Neuronal stem cell (in vitro differentiated cells): ENCODE results near the gene HORMAD1. TPM values are rescaled to one million over a fixed set of nuclear protein-coding genes. Genes with fewer than 3 reads are reported as not detected.
"Not testable (repeated sequence)": the region's sequence is repeated elsewhere in the genome, so short reads cannot be mapped to it uniquely, and the experiment has no call there.

Source experiments
- DNase-seq: peaks from one replicate; pipeline ENCODE4 v3.0.0-alpha.2; 2013; ENCODE audit warnings: low spot score
- H2AFZ ChIP-seq: one replicate; pipeline ENCODE4 v1.6.1; 2013; ENCODE audit warnings: mild to moderate bottlenecking, low read length, inconsistent platforms
- H2AK5ac ChIP-seq: 2 replicates; pipeline ENCODE4 v1.6.1; 2013; ENCODE audit warnings: low read depth, mild to moderate bottlenecking, inconsistent platforms, low read length, moderate library complexity, mixed read lengths
- H2BK120ac ChIP-seq: 2 replicates; pipeline ENCODE4 v1.6.1; 2013; ENCODE audit warnings: low read depth, mild to moderate bottlenecking, inconsistent platforms, low read length, moderate library complexity, mixed read lengths
- H2BK12ac ChIP-seq: one replicate; pipeline ENCODE4 v1.6.1; 2013; ENCODE audit warnings: low read length, inconsistent platforms
- H2BK15ac ChIP-seq: 2 replicates; pipeline ENCODE4 v1.6.1; 2013; ENCODE audit warnings: mild to moderate bottlenecking, low read length, inconsistent platforms, mixed read lengths
- H2BK5ac ChIP-seq: one replicate; pipeline ENCODE4 v1.6.1; 2013; ENCODE audit warnings: inconsistent platforms, mild to moderate bottlenecking, low read length, moderate library complexity
- H3K14ac ChIP-seq: one replicate; pipeline ENCODE4 v1.6.1; 2013; ENCODE audit warnings: low read length, inconsistent platforms
- H3K18ac ChIP-seq: 2 replicates; pipeline ENCODE4 v1.6.1; 2013; ENCODE audit warnings: low read length, inconsistent platforms
- H3K23ac ChIP-seq: 2 replicates; pipeline ENCODE4 v1.6.1; 2013; ENCODE audit warnings: low read depth, mild to moderate bottlenecking, mixed read lengths, low read length, inconsistent platforms; ENCODE audit not compliant: poor library complexity
- H3K27ac ChIP-seq: replicated peaks from 3 replicates; pipeline ENCODE4 v1.5.1; 2013; ENCODE audit warnings: low read length, inconsistent platforms
- H3K27me3 ChIP-seq, 3 experiments: 2 replicates each; pipeline ENCODE4 v1.6.1; 2013; ENCODE audit warnings: low read length in 3 of 3, mild to moderate bottlenecking in 2 of 3, inconsistent platforms in 1 of 3, low read depth in 1 of 3, mixed read lengths in 1 of 3, moderate library complexity in 1 of 3; ENCODE audit not compliant: control insufficient read depth in 3 of 3, insufficient read depth in 3 of 3
- H3K36me3 ChIP-seq, 2 donors: replicated peaks in 1 of 2; 2 replicates each; pipeline ENCODE4 v1.6.1; 2013; ENCODE audit warnings: low read length in 2 of 2; ENCODE audit not compliant: control insufficient read depth in 2 of 2, insufficient read depth in 2 of 2
- H3K4ac ChIP-seq: 2 replicates; pipeline ENCODE4 v1.6.1; 2013; ENCODE audit warnings: inconsistent platforms, mild to moderate bottlenecking, low read length, moderate library complexity
- H3K4me1 ChIP-seq, 2 donors: 1 replicate in 1 of 2; 2 replicates in 1 of 2; pipeline ENCODE4 v1.6.1; 2013; ENCODE audit warnings: low read length in 2 of 2, low read depth in 1 of 2; ENCODE audit not compliant: control insufficient read depth in 2 of 2, insufficient read depth in 1 of 2
- H3K4me2 ChIP-seq: one replicate; pipeline ENCODE4 v1.6.1; 2013; ENCODE audit warnings: mild to moderate bottlenecking, low read length, inconsistent platforms; ENCODE audit not compliant: insufficient read depth, poor library complexity, severe bottlenecking
- H3K4me3 ChIP-seq, 2 donors: 2 replicates each; pipeline ENCODE4 v1.5.1; 2013; ENCODE audit warnings: low read length in 2 of 2, mild to moderate bottlenecking in 2 of 2, inconsistent platforms in 1 of 2, moderate library complexity in 1 of 2
- H3K79me1 ChIP-seq: one replicate; pipeline ENCODE4 v1.6.1; 2013; ENCODE audit warnings: low read depth, mild to moderate bottlenecking, inconsistent platforms, low read length, moderate library complexity
- H3K9ac ChIP-seq: one replicate; pipeline ENCODE4 v1.6.1; 2013; ENCODE audit warnings: mild to moderate bottlenecking, low read depth, low read length, inconsistent platforms; ENCODE audit not compliant: poor library complexity
- H3K9me3 ChIP-seq, 2 donors: replicated peaks in 1 of 2; 2 replicates each; pipeline versions ENCODE3 to v1.6.1; 2013; ENCODE audit warnings: low read length in 2 of 2, mild to moderate bottlenecking in 2 of 2, inconsistent platforms in 1 of 2, low read depth in 1 of 2, mixed read lengths in 1 of 2, moderate library complexity in 1 of 2; ENCODE audit not compliant: control insufficient read depth in 2 of 2, insufficient read depth in 1 of 2
- H4K8ac ChIP-seq: one replicate; pipeline ENCODE4 v1.6.1; 2013; ENCODE audit warnings: low read depth, mild to moderate bottlenecking, inconsistent platforms, low read length, moderate library complexity
- H4K91ac ChIP-seq: one replicate; pipeline ENCODE4 v1.6.1; 2013; ENCODE audit warnings: low read length, low read depth, mild to moderate bottlenecking, inconsistent platforms; ENCODE audit not compliant: poor library complexity
- WGBS, 2 donors: extraction: QIAGEN DNeasy Blood & Tissue Kit; methylation state at CpG; one replicate each; pipeline ENCODE4 v1.1.7; 2013; ENCODE audit warnings: missing lambda C conversion rate in 2 of 2, mixed read lengths in 1 of 2; ENCODE audit not compliant: insufficient read length in 2 of 2, insufficient replicate concordance in 1 of 2; ENCODE audit errors: extremely low coverage in 2 of 2; 5-methylcytosine and 5-hydroxymethylcytosine counted together
- small RNA-seq: library from polyadenylated mRNA; stranded (forward); fragments of <200 nt; extraction: miRNeasy Mini kit (QIAGEN cat#:217004); gene quantifications from one replicate; pipeline ENCODE3, GENCODE V24; 2013; ENCODE audit not compliant: insufficient read depth

Gene HORMAD1

DNA sequence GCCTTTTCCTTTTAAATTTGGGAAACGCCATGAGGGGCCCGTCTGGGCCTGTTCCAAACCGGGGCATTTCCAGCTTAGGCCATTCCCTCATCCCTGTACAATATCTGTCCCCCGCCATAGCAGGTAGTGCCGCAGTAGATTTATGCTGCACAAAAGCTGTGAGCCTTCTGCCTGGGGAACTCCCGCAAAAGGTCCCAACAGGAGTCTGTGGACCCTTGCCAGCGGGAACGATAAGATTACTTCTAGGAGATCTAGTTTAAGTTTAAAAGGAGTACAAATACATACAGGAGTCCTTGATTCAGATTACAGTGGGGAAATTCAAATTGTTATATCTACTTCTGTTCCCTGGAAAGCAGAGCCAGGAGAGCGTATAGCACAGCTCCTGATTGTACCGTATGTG, 66.1 kb downstream of the HORMAD1 start:
- not testable (repeated sequence) for H3K9ac ChIP-seq, H3K4ac ChIP-seq, H2BK120ac ChIP-seq, H3K4me1 ChIP-seq, H2BK5ac ChIP-seq, H2AK5ac ChIP-seq, DNase-seq, H3K27me3 ChIP-seq, H3K4me2 ChIP-seq, H3K9me3 ChIP-seq, H2BK15ac ChIP-seq, H2BK12ac ChIP-seq, H3K79me1 ChIP-seq, H2AFZ ChIP-seq, H3K27ac ChIP-seq, H3K18ac ChIP-seq, H4K91ac ChIP-seq, H3K4me3 ChIP-seq, H3K23ac ChIP-seq, H3K36me3 ChIP-seq, H3K14ac ChIP-seq, H4K8ac ChIP-seq
- no CpG with 5 or more reads among the region's 10 CpGs for WGBS, 2 donors

DNA sequence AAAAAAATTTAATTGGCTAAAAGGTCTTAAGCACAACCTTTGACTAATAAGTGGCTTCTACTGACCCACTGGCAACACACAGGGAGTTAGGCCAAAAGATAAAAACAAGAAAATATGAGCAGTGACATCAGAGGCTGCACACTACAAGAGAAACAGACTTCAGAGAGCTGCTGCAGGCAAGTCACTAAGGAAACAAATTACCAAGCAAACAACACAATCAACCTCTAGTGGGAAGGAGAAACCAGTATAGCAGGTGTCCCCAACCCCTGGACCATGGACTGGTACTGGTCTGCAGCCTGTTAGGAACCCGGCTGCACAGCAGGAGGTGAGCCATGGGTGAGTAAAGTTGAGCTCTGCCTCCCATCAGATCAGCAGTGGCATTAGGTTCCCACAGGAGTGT, 70.5 kb downstream of the HORMAD1 start:
- H2AK5ac ChIP-seq = no peak overlapping the region
- no peak overlapping the region for H3K14ac ChIP-seq
- no peak overlapping the region for H2AFZ ChIP-seq
- no peak overlapping the region for H3K4me3 ChIP-seq
- no peaks in the 10 kb centered on the region for H3K9me3 ChIP-seq
- no peaks in the 10 kb centered on the region for H3K4me1 ChIP-seq
- DNase-seq = no peak
- no peak overlapping the region for H4K8ac ChIP-seq
- H2BK12ac ChIP-seq = no peak overlapping the region
- no peak overlapping the region for H3K4ac ChIP-seq
- H3K79me1 ChIP-seq = no peaks in the 10 kb centered on the region
- H3K23ac ChIP-seq = no peak overlapping the region
- WGBS, 2 donors = no CpG with 5 or more reads among the region's 1 CpG
- no peak overlapping the region for H2BK120ac ChIP-seq
- H4K91ac ChIP-seq = no peak overlapping the region
- H3K27ac ChIP-seq = no peak overlapping the region
- no peak overlapping the region for H3K9ac ChIP-seq
- H3K27me3 ChIP-seq = no peaks in the 10 kb centered on the region
- no peak overlapping the region for H2BK5ac ChIP-seq
- H3K18ac ChIP-seq = no peak overlapping the region
- H2BK15ac ChIP-seq = no peak overlapping the region
- H3K36me3 ChIP-seq = peaks cover 5 to 38% of the 10 kb centered on the region in 2 donors
- no peak overlapping the region for H3K4me2 ChIP-seq

DNA sequence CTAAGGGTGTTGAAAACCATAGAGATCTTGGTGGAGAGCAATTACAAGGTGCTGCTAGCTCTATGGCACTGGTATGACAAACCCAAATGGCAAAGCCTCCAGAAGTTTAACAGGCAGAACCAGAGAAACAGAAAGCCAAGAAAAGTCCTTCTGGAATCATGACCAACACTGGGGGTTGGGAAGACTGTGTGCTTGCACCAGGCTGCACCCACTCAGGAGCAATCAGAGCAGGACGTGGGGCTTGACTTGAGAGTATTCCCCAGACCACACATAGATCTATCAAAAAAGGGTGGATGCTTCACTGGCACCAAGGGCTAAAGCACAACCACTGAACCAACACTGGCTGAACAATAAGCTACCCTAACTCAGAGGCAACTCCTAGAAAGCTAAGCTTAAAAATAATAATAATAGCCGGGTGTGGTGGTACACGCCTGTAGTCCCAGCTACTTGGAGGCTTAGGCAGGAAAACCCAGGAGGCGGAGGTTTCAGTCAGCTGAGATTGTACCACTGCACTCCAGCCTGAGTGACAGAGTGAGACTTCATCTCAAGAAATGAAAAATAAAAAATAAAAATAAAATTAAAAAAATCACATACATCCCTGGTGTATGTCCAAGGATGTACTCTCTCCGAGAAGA, 71.1 kb downstream of the HORMAD1 start:
- no CpG with 5 or more reads among the region's 5 CpGs for WGBS, 2 donors
- Histone ChIP-seq H3K4me3 (no peak overlapping the region), H2BK5ac (no peak overlapping the region), H3K4me2 (no peak overlapping the region), H3K4ac (no peak overlapping the region), H3K18ac (no peak overlapping the region), H4K91ac (no peak overlapping the region), H3K27ac (no peak overlapping the region), H3K4me1 (no peaks in the 10 kb centered on the region), H2BK120ac (no peak overlapping the region), H3K79me1 (no peaks in the 10 kb centered on the region), H2BK15ac (no peak overlapping the region), H3K23ac (no peak overlapping the region), H3K36me3 (peaks cover 5 to 38% of the 10 kb centered on the region in 2 donors), H3K27me3 (no peaks in the 10 kb centered on the region), H2AFZ (no peak overlapping the region), H4K8ac (no peak overlapping the region), H3K9me3 (no peaks in the 10 kb centered on the region), H3K9ac (no peak overlapping the region), H3K14ac (no peak overlapping the region), H2AK5ac (no peak overlapping the region), H2BK12ac (no peak overlapping the region)
- DNase-seq = no peak

Small RNAs within 50 kb of the gene (small RNA-seq; reads per million reads assigned to genes)
- gene RNU6-1042P = not detected
